ENCODE results near the gene PBX1.

The PBX1 gene

GRCh38 chr1:164731161-164731876 is 172.3 kb downstream of the PBX1 start:
- in situ Hi-C loops (cut with MboI; ENCODE audit: low pct_unique_long_range_greater_than_20kb, low sequenced_read_pairs), result no loop called here

GRCh38 chr1:164733070-164733469 is 174.1 kb downstream of the PBX1 start:
- no peak for DNase-seq
- in situ Hi-C loops (cut with MboI; ENCODE audit: low pct_unique_long_range_greater_than_20kb, low sequenced_read_pairs), result no loop called here

More at GRCh38 chr1:164731161-164731876, 172.3 kb downstream of the PBX1 start:
- no peak for DNase-seq

- in situ Hi-C loops (cut with MboI; ENCODE audit: low pct_unique_long_range_greater_than_20kb, low sequenced_read_pairs), result no loop called here
- DNase-seq, result no peak
Observed at GRCh38 chr1:164733734-164734133, 174.8 kb downstream of the PBX1 start.

GRCh38 chr1:164735315-164736052 is 176.5 kb downstream of the PBX1 start:
- in situ Hi-C loops (cut with MboI; ENCODE audit: low pct_unique_long_range_greater_than_20kb, low sequenced_read_pairs), result no loop called here
- no peak for DNase-seq

- no peak for DNase-seq
- in situ Hi-C loops (cut with MboI; ENCODE audit: low pct_unique_long_range_greater_than_20kb, low sequenced_read_pairs), result no loop called here
Observed at GRCh38 chr1:164736137-164736536, 177.2 kb downstream of the PBX1 start.

- DNase-seq, result no peak
- in situ Hi-C loops (cut with MboI; ENCODE audit: low pct_unique_long_range_greater_than_20kb, low sequenced_read_pairs), result no loop called here
Observed at GRCh38 chr1:164739189-164739588, 180.2 kb downstream of the PBX1 start.

GRCh38 chr1:164740000-164740526 is 181.1 kb downstream of the PBX1 start:
- no peak for DNase-seq
- in situ Hi-C loops (cut with MboI; ENCODE audit: low pct_unique_long_range_greater_than_20kb, low sequenced_read_pairs), result no loop called here

GRCh38 chr1:164742745-164743144 is 183.8 kb downstream of the PBX1 start:
- DNase-seq, result no peak
- in situ Hi-C loops (cut with MboI; ENCODE audit: low pct_unique_long_range_greater_than_20kb, low sequenced_read_pairs), result no loop called here

- in situ Hi-C loops (cut with MboI; ENCODE audit: low pct_unique_long_range_greater_than_20kb, low sequenced_read_pairs), result no loop called here
- no peak for DNase-seq
Observed at GRCh38 chr1:164743976-164744375, 185.0 kb downstream of the PBX1 start.

- in situ Hi-C loops (cut with MboI; ENCODE audit: low pct_unique_long_range_greater_than_20kb, low sequenced_read_pairs), result no loop called here
- DNase-seq, result no peak
Observed at GRCh38 chr1:164745736-164746135, 186.8 kb downstream of the PBX1 start.

- in situ Hi-C loops (cut with MboI; ENCODE audit: low pct_unique_long_range_greater_than_20kb, low sequenced_read_pairs), result no loop called here
Observed at GRCh38 chr1:164746632-164747031, 187.6 kb downstream of the PBX1 start.

GRCh38 chr1:164748253-164748899 is 189.4 kb downstream of the PBX1 start:
- in situ Hi-C loops (cut with MboI; ENCODE audit: low pct_unique_long_range_greater_than_20kb, low sequenced_read_pairs), result no loop called here
- DNase-seq, result no peak

More at GRCh38 chr1:164746632-164747031, 187.6 kb downstream of the PBX1 start:
- DNase-seq, result no peak

- DNase-seq, result no peak
- in situ Hi-C loops (cut with MboI; ENCODE audit: low pct_unique_long_range_greater_than_20kb, low sequenced_read_pairs), result no loop called here
Observed at GRCh38 chr1:164753521-164754077, 194.6 kb downstream of the PBX1 start.

- in situ Hi-C loops (cut with MboI; ENCODE audit: low pct_unique_long_range_greater_than_20kb, low sequenced_read_pairs), result no loop called here
- DNase-seq, result no peak
Observed at GRCh38 chr1:164754088-164754600, 195.2 kb downstream of the PBX1 start.

GRCh38 chr1:164755690-164756089 is 196.7 kb downstream of the PBX1 start:
- no peak for DNase-seq
- in situ Hi-C loops (cut with MboI; ENCODE audit: low pct_unique_long_range_greater_than_20kb, low sequenced_read_pairs), result no loop called here

- DNase-seq, result no peak
- in situ Hi-C loops (cut with MboI; ENCODE audit: low pct_unique_long_range_greater_than_20kb, low sequenced_read_pairs), result no loop called here
Observed at GRCh38 chr1:164756741-164757140, 197.8 kb downstream of the PBX1 start.

- DNase-seq, result no peak
- in situ Hi-C loops (cut with MboI; ENCODE audit: low pct_unique_long_range_greater_than_20kb, low sequenced_read_pairs), result no loop called here
Observed at GRCh38 chr1:164757625-164758024, 198.6 kb downstream of the PBX1 start.

GRCh38 chr1:164759144-164759920 is 200.3 kb downstream of the PBX1 start:
- in situ Hi-C loops (cut with MboI; ENCODE audit: low pct_unique_long_range_greater_than_20kb, low sequenced_read_pairs), result no loop called here
- DNase-seq, result no peak

GRCh38 chr1:164759979-164760469 is 201.0 kb downstream of the PBX1 start:
- DNase-seq, result no peak
- in situ Hi-C loops (cut with MboI; ENCODE audit: low pct_unique_long_range_greater_than_20kb, low sequenced_read_pairs), result no loop called here

Data from KBM-7 (cell line).